Thymus (tissue), 11 donors: ENCODE measurements around the gene ZNF594. TPM values are rescaled to one million over a fixed set of nuclear protein-coding genes. Genes with fewer than 3 reads are reported as not detected.
"Not testable (repeated sequence)": the region's sequence is repeated elsewhere in the genome, so short reads cannot be mapped to it uniquely, and the experiment has no call there.

ENCODE experiments used
- DNase-seq, 9 donors: peaks; one replicate each; pipeline ENCODE4 v3.0.0-alpha.2; 2013; ENCODE audit warnings: low spot score in 9 of 9, low read depth in 6 of 9, missing footprints in 1 of 9
- H3K27ac ChIP-seq, 2 donors: one replicate each; pipeline ENCODE4 v1.5.1; 2013; ENCODE audit warnings: control low read depth in 1 of 2, low read depth in 1 of 2, low read length in 1 of 2, mild to moderate bottlenecking in 1 of 2, moderate library complexity in 1 of 2
- H3K27me3 ChIP-seq, 2 donors: one replicate each; pipeline ENCODE4 v1.5.1; 2013; ENCODE audit warnings: low read length in 1 of 2; ENCODE audit not compliant: control insufficient read depth in 2 of 2, insufficient read depth in 1 of 2
- H3K36me3 ChIP-seq, 2 donors: one replicate each; pipeline ENCODE4 v1.5.1; 2013; ENCODE audit warnings: low read length in 1 of 2, mild to moderate bottlenecking in 1 of 2, moderate library complexity in 1 of 2; ENCODE audit not compliant: control insufficient read depth in 2 of 2, insufficient read depth in 2 of 2
- H3K4me1 ChIP-seq, 2 donors: one replicate each; pipeline ENCODE4 v1.5.1; 2013; ENCODE audit warnings: low read length in 2 of 2; ENCODE audit not compliant: control insufficient read depth in 2 of 2, insufficient read depth in 2 of 2
- H3K4me3 ChIP-seq, 2 donors: one replicate each; pipeline ENCODE4 v1.5.1; 2013; ENCODE audit warnings: low read length in 2 of 2, control low read depth in 1 of 2, mild to moderate bottlenecking in 1 of 2
- H3K9me3 ChIP-seq, 2 donors: one replicate each; pipeline ENCODE4 v1.5.1; 2013; ENCODE audit warnings: low read length in 1 of 2, mild to moderate bottlenecking in 1 of 2; ENCODE audit not compliant: control insufficient read depth in 2 of 2, insufficient read depth in 1 of 2
- WGBS: extraction: QIAGEN DNeasy Blood & Tissue Kit; methylation state at CpG from one replicate; pipeline ENCODE4 v1.1.7; 2013; 5-methylcytosine and 5-hydroxymethylcytosine counted together
- polyA plus RNA-seq: library from polyadenylated mRNA; stranded (reverse); fragments of 200-250 nt; gene quantifications from one replicate; pipeline ENCODE4 v1.2.3, GENCODE V29; 2013
- total RNA-seq: library from RNA; stranded (reverse); fragments of 120-200 nt; gene quantifications from one replicate; pipeline ENCODE4 v1.2.4, GENCODE V29; 2013
- donor health status: healthy.

Gene ZNF594
- total and polyA plus RNA-seq, 2 donors: 5.0 to 12.2 TPM

DNA sequence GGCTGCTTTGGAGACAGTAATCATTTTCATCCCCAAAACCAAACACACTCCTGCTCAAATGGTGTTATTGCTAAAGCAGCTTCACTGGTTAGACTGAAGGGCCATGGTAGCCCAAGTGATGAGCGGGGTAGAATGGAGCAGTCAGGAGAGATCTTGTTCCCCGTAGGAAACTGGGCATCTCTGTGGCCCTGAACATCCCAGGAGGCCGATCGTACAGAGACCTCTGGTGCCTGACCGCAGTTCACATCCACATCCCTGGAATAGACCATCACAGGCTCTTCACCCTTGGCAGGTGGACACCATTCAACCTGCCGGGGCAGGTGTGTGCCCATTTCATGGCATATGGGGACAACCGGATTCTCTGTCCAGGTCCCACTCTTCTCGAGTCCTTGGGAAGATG is 61.9 kb downstream of the ZNF594 start:
- H3K36me3 ChIP-seq, H3K4me3 ChIP-seq, H3K9me3 ChIP-seq, DNase-seq, H3K4me1 ChIP-seq, H3K27me3 ChIP-seq, H3K27ac ChIP-seq: not testable (repeated sequence)
- WGBS: 97% methylated on average over 8 of the region's 8 CpGs

Other genes starting within 250 kb of the ZNF594 start
- 635 TPM for gene PFN1, start 243.3 kb downstream of the ZNF594 start, total RNA-seq
- 727 TPM for gene PFN1, start 243.3 kb downstream of the ZNF594 start, polyA plus RNA-seq
- 12.4 TPM for gene ENO3, start 240.7 kb downstream of the ZNF594 start, total RNA-seq
- 25.7 TPM for gene ENO3, start 240.7 kb downstream of the ZNF594 start, polyA plus RNA-seq
- 60.9 TPM for gene SPAG7, start 224.1 kb downstream of the ZNF594 start, total RNA-seq
- gene SPAG7, start 224.1 kb downstream of the ZNF594 start, polyA plus RNA-seq: 98.8 TPM
- 2.8 TPM for gene CAMTA2, start 204.2 kb downstream of the ZNF594 start, total RNA-seq
- 51.5 TPM for gene CAMTA2, start 204.2 kb downstream of the ZNF594 start, polyA plus RNA-seq
- 0.24 TPM for gene INCA1, start 194.3 kb downstream of the ZNF594 start, total RNA-seq
- 1.5 TPM for gene INCA1, start 194.3 kb downstream of the ZNF594 start, polyA plus RNA-seq
- gene KIF1C, start 193.9 kb downstream of the ZNF594 start, total RNA-seq: 10.8 TPM
- gene KIF1C, start 193.9 kb downstream of the ZNF594 start, polyA plus RNA-seq: 15.4 TPM
- 0.80 TPM for gene SLC52A1, start 156.4 kb downstream of the ZNF594 start, total RNA-seq
- 0.96 TPM for gene SLC52A1, start 156.4 kb downstream of the ZNF594 start, polyA plus RNA-seq
- 3.3 TPM for gene ZFP3, start 113.4 kb downstream of the ZNF594 start, total RNA-seq
- gene ZFP3, start 113.4 kb downstream of the ZNF594 start, polyA plus RNA-seq: 4.6 TPM
- gene ZNF232, start 80.0 kb downstream of the ZNF594 start, total RNA-seq: 9.5 TPM
- 9.9 TPM for gene ZNF232, start 80.0 kb downstream of the ZNF594 start, polyA plus RNA-seq
- 0.14 TPM for gene USP6, start 75.8 kb downstream of the ZNF594 start, total RNA-seq
- gene USP6, start 75.8 kb downstream of the ZNF594 start, polyA plus RNA-seq: 0.30 TPM
- gene SCIMP, start 43.0 kb upstream of the ZNF594 start, total RNA-seq: 0.80 TPM
- gene SCIMP, start 43.0 kb upstream of the ZNF594 start, polyA plus RNA-seq: 5.1 TPM
- 45.4 TPM for gene RABEP1, start 90.4 kb upstream of the ZNF594 start, total RNA-seq
- 31.3 TPM for gene RABEP1, start 90.4 kb upstream of the ZNF594 start, polyA plus RNA-seq
- 147 TPM for gene NUP88, start 227.8 kb upstream of the ZNF594 start, total RNA-seq
- gene NUP88, start 227.8 kb upstream of the ZNF594 start, polyA plus RNA-seq: 116 TPM
- gene RPAIN, start 228.3 kb upstream of the ZNF594 start, total RNA-seq: 68.3 TPM
- 47.2 TPM for gene RPAIN, start 228.3 kb upstream of the ZNF594 start, polyA plus RNA-seq
- 246 TPM for gene C1QBP, start 247.3 kb upstream of the ZNF594 start, total RNA-seq
- 95.1 TPM for gene C1QBP, start 247.3 kb upstream of the ZNF594 start, polyA plus RNA-seq